Measurements from ENCODE around the gene CYP27A1. TPM values are rescaled to one million over a fixed set of nuclear protein-coding genes. Genes with fewer than 3 reads are reported as not detected.

Gene CYP27A1
- total RNA-seq, 1 donor from 2014 or later = 20.5 TPM

DNA sequence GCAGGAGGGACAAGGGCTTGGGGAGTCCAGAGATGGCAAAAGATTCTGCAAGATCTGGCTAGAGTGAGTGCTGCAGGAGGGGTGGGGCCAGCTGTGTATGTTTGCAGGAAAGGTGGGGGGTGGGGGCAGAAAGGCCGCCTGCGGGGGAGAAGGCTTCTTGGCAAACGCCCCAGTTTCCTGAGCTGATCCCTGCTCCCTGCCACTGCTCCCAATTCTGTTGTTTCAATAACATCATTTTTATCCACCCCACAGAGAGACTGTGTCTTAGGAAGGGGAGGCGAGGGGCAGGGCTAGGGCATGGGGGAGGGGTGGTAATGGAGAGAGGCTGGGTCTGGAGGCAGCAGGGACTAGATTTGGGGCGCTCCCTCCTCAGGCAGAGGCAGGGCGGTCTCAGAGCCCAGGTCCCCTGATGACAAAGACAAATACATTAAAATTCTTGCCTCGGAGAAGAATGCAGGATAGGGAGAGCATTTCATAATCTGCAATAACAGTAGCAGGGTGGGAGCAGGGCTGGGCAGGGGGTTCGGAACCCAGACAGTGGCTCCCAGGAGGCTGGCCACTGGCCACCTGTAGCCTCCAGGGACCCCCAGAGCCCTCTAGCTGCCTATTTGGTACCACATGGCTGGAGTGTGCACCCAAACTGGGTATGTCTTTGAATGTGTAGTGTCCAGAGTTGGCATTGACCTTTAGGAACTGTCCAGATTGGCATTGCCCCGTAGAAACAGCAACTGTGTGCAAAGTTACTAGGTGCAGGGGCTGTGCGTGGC is 75.6 kb downstream of the CYP27A1 start:
- no peak for DNase-seq (ENCODE audit: low spot score)

DNA sequence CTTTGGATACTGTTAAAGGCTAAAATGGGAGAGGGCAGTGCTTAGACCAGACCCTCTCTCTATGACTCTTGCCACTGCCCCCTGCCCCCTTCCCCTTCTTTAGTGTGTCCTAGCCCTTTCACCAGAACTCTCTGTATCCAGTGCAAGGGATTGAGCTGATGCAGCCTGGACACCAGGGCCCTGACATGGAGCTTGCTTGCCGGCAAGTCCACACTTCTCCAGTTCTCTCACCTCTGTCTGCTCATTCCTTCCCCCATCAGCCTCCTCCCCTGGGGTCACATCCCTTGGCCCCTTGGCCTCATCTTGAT is 76.1 kb downstream of the CYP27A1 start:
- DNase-seq (ENCODE audit: low spot score) = no peak

DNA sequence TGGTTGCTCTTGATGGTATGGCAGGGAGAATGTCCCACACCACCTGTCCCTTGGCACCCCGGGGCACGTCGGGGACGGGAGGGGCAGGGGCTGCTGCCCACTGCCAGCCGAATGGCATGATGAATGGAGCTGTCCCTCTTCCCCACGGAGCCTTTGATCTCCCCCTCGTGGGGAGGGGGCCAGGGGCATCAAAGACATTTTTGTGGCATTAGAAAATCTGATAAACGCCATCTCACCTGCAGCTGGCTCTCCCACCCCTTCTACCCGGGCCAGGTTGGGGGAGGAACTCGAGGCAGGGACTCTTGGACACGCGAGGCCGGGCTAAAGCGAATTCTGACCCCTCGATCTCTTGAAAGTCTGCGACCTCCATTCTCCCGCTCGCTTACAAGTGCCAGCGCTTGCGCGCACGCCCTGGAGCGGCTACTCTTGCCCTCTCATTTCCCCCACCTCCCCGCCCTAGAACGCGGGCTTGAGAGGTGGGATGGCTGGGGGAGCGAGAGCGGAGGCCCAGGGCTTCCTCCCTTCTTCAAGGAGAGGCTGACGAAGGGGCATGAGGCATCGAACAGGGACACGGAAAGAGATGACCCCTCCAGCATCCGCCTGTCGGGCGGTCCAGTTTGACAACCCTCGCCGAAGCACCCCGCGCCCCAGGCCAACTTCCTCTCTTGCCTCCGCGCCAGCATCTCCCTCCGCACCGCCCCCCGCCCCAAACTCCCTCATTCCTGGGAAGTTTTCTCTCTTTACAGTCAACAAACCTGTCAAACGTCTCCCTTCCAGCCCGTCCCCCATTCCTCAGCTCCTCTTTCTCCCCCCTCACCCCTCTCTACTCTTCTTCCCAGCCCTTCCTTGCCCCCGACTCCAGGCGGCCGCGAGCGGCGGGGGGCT is 77.0 kb downstream of the CYP27A1 start:
- DNase-seq (ENCODE audit: low spot score) = no peak

GRCh38 chr2:218859556-218859987 is 77.6 kb downstream of the CYP27A1 start, which contains the start of gene WNT6:
Gene WNT6, plus strand, starts transcription at chr2:218859805. Its CDS starts 233 bp downstream, at chr2:218860038.
- DNase-seq (ENCODE audit: low spot score) = no peak

DNA sequence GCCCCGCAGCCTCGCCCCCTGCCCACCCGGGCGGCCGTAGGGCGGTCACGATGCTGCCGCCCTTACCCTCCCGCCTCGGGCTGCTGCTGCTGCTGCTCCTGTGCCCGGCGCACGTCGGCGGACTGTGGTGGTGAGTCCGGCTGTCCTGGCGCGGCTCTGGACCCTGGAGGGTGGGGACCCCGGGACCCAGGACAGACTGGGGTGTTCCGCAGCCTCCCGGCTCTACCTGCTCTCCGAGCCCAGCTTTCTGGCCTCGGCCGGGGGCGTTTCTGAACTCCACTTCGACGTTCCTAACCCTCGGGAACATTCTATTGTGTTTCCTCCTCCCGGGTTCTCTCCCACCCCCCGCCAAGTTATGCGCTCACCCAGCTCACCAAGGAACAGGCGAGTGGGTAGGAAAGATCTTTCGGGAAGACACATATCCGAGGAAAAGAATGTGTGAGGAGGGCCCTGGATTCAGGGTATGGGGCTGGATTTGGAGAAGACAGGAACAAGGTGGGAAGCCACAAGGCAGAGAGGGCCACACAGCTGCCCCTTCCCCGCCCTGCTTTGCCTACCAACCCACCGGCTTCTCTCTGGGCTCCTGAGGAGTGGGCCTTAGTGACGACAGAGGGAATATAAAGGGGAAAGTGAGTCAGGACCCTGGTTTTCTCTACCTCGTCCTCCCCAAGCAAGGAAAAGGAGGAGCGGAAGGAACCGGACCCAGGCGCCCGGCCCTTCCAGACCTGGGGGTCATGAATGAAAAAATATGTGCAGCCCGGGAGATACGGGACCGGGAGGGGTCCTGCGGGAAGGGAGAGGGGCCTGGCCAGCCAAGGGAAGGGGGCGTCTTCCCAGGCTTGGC is 78.3 kb downstream of the CYP27A1 start:
- no peak for DNase-seq (ENCODE audit: low spot score)

DNA sequence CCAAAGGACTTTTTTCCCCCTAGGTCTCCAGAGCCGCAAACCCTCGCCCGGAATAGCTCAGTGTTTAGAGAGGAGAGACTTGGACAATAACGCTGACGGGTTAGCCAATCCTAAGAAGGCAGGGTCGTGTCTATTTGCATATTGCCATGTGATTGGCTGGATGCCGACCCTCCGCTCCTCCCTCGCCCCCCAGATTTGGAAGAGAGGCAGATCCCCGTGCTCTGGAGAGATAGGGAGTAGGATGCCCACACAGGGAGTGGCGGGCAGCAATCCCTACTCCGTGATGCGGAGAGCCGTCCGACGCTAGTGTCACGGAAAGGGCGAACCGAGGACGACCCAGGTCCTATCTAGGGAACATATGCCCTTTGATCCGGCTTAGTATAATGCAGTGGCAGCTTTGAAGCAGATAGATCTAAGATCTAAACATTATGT is 79.0 kb downstream of the CYP27A1 start:
- no peak for DNase-seq (ENCODE audit: low spot score)

DNA sequence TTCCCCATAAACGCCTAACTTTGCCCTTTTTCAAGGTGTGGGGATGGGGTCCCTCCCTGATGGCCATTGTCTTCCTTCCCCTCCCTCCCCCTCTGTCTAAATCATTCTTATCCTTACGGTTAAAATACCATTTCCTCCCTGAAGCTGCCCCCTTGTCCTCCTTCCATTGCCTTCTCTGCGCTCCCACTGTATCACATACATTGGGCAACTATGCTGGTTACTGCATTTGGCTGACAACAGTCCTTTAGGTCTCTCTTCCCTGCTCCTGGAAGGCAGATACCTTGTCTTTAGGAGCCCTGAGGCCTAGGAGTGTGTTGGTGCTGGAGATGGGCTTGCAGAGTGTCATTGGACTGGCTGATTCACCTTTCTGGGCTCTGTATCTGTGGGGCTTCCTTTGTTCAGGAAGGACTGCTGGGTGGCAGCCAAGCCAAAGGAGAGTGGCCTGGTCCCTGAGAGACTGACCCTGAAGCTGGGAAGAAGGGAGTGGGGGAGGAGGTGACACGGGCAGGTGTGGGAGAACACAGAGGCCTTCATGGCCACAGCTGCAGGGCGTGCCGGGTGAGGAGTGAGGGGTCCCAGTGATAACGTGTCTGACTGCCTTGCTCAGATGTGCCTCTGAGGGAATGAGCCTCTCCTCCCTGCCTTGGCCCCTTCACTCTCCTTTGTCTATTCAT is 79.8 kb downstream of the CYP27A1 start:
- no peak for DNase-seq (ENCODE audit: low spot score)

GRCh38 chr2:218863021-218863520 is 81.1 kb downstream of the CYP27A1 start:
- DNase-seq (ENCODE audit: low spot score) = no peak

Small RNAs within 50 kb of the gene (microRNA-seq; reads per million reads assigned to microRNA genes)
- not detected for gene MIR9500 (ENCODE audit: borderline number of aligned reads)

Other genes with a start within 250 kb of the CYP27A1 start
- gene USP37, start 213.8 kb upstream of the CYP27A1 start, total RNA-seq = 13.9 TPM
- gene CNOT9, start 213.3 kb upstream of the CYP27A1 start, total RNA-seq = 36.2 TPM
- 1.0 TPM for gene PLCD4, start 174.2 kb upstream of the CYP27A1 start, total RNA-seq
- gene ZNF142, start 122.5 kb upstream of the CYP27A1 start, total RNA-seq = 21.3 TPM
- 20.9 TPM for gene BCS1L, start 122.5 kb upstream of the CYP27A1 start, total RNA-seq
- gene RNF25, start 110.1 kb upstream of the CYP27A1 start, total RNA-seq = 24.0 TPM
- 19.6 TPM for gene STK36, start 110.1 kb upstream of the CYP27A1 start, total RNA-seq
- gene TTLL4, start 71.3 kb upstream of the CYP27A1 start, total RNA-seq = 23.6 TPM
- gene PRKAG3, start 49.7 kb downstream of the CYP27A1 start, total RNA-seq = not detected
- gene WNT6, start 77.7 kb downstream of the CYP27A1 start, total RNA-seq = 0.90 TPM
- gene WNT10A, start 98.7 kb downstream of the CYP27A1 start, total RNA-seq = not detected
- not detected for gene CDK5R2, start 177.5 kb downstream of the CYP27A1 start, total RNA-seq
- not detected for gene FEV, start 203.0 kb downstream of the CYP27A1 start, total RNA-seq
- gene CRYBA2, start 211.3 kb downstream of the CYP27A1 start, total RNA-seq = not detected

All from mesenteric fat pad (tissue), 1 donor.